Peyer's patch (tissue), 4 donors: ENCODE data around the gene THAP10.

Experiments
- POLR2A ChIP-seq, 2 donors: fragments of 450-650 bp; IDR thresholded peaks; one replicate each; pipeline ENCODE4 v1.5.1; 2017; ENCODE audit warnings: antibody characterized with exemption in 2 of 2, mild to moderate bottlenecking in 2 of 2, moderate library complexity in 2 of 2
- TF ChIP-seq, protein P1 (sequence below), 6 experiments: fragments of 450-650 bp in 4 of 6; fragments of 200-600 bp in 2 of 6; sonication (generic) in 1 of 6; IDR thresholded peaks; one replicate each; pipeline ENCODE4 v1.5.1; 2017 to 2019; ENCODE audit warnings: antibody characterized with exemption in 6 of 6, mild to moderate bottlenecking in 3 of 6, moderate library complexity in 1 of 6

DNA sequence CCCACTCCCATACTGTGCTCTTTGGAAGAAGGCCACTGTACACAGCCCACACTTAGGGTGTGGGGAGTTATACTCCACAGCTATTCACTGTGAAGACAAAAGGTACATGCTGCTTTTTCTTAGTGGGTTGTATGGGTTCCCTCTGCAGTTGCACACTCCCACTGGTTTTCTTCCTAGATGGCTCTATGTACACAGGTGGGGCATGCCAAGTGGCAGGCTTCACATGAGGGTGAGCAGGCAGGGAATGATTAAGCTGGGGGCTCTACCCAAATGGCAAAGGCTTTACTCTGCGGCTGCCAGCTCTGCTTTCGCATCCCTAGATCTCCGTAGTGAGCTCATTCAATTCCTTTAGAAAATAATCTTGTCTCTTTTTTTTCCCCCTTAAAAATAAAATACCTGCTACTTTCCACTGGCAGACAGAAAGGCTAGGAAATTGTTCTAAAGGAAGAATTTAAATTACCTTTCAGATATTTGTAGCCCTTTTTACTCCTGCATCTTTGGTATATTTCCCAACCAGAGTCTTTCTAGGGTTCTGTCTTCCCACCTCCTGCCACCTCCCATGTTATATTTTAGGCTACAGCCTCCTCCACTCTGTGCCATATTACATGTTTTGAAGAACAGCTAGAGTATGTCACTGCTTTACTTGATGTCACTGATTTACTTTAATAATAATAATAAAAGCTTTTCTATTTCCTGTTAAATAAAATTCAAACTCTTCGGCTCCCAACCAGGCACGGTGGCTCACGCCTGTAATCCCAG lies 46.5 kb downstream of the THAP10 start:
- TF ChIP-seq, protein P1, sequence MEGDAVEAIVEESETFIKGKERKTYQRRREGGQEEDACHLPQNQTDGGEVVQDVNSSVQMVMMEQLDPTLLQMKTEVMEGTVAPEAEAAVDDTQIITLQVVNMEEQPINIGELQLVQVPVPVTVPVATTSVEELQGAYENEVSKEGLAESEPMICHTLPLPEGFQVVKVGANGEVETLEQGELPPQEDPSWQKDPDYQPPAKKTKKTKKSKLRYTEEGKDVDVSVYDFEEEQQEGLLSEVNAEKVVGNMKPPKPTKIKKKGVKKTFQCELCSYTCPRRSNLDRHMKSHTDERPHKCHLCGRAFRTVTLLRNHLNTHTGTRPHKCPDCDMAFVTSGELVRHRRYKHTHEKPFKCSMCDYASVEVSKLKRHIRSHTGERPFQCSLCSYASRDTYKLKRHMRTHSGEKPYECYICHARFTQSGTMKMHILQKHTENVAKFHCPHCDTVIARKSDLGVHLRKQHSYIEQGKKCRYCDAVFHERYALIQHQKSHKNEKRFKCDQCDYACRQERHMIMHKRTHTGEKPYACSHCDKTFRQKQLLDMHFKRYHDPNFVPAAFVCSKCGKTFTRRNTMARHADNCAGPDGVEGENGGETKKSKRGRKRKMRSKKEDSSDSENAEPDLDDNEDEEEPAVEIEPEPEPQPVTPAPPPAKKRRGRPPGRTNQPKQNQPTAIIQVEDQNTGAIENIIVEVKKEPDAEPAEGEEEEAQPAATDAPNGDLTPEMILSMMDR (IDR thresholded peaks at IDR 0.05) = no peak
- TF ChIP-seq POLR2A (IDR thresholded peaks at IDR 0.05) = no peak
